MCF 10A (cell line): ENCODE measurements around the gene SLC24A1. TPM values are rescaled to one million over a fixed set of nuclear protein-coding genes. Genes with fewer than 3 reads are reported as not detected.
A peak's percentile ranks its signal among the peaks of the same experiment; 100 is the strongest.

Source experiments
- BruUV-seq: library from RNA; stranded (reverse); fragments of 400-500 nt; replicated peaks from 2 replicates; lab custom pipeline; 2021; lab: Mats Ljungman, UMichigan
- CTCF ChIA-PET: fragments of 300-600 bp; sonication (Branson Sonifier 250); formaldehyde crosslinking; extraction: SDS; loops from one replicate; lab custom pipeline; 2021; ENCODE audit warnings: antibody characterized with exemption, inconsistent platforms; lab: Yijun Ruan, JAX
- POLR2A ChIA-PET: fragments of 300-600, 350-650 bp; sonication (Branson Sonifier 250); formaldehyde crosslinking; extraction: SDS; loops from one replicate; lab custom pipeline; 2020; ENCODE audit warnings: antibody characterized with exemption, inconsistent platforms; lab: Yijun Ruan, JAX
- DNase-seq: peaks from one replicate; pipeline ENCODE4 v3.0.0-alpha.2; 2018; ENCODE audit not compliant: unreplicated experiment
- H3K27ac Mint-ChIP-seq: one replicate; pipeline ENCODE4 v1.8.0; 2022; ENCODE audit warnings: mild to moderate bottlenecking, low read depth, mixed read lengths; ENCODE audit not compliant: unreplicated experiment
- H3K27me3 Mint-ChIP-seq: one replicate; pipeline ENCODE4 v1.8.0; 2022; ENCODE audit warnings: mixed read lengths; ENCODE audit not compliant: insufficient read depth, unreplicated experiment
- H3K36me3 Mint-ChIP-seq: one replicate; pipeline ENCODE4 v1.8.0; 2022; ENCODE audit warnings: mild to moderate bottlenecking, moderate library complexity, mixed read lengths; ENCODE audit not compliant: insufficient read depth, unreplicated experiment
- H3K4me1 Mint-ChIP-seq: one replicate; pipeline ENCODE4 v1.8.0; 2022; ENCODE audit warnings: mixed read lengths; ENCODE audit not compliant: insufficient read depth, unreplicated experiment
- H3K4me3 Mint-ChIP-seq: one replicate; pipeline ENCODE4 v1.8.0; 2022; ENCODE audit warnings: mild to moderate bottlenecking, moderate library complexity, mixed read lengths; ENCODE audit not compliant: unreplicated experiment
- H3K9me3 Mint-ChIP-seq: one replicate; pipeline ENCODE4 v1.8.0; 2022; ENCODE audit warnings: mixed read lengths; ENCODE audit not compliant: unreplicated experiment
- CTCF ChIP-seq: fragments of 200-600 bp; IDR thresholded peaks from one replicate; pipeline ENCODE4 v1.8.0; 2022; ENCODE audit warnings: antibody characterized with exemption, mild to moderate bottlenecking; ENCODE audit not compliant: unreplicated experiment
- intact Hi-C: fragments of 100-400 bp; cut with micrococcal nuclease; formaldehyde crosslinking; loops from 2 replicates; pipeline ENCODE4 v1.14.1; 2022
- total RNA-seq: library from RNA; stranded (reverse); gene quantifications from 2 replicates; pipeline ENCODE4 v1.2.3, GENCODE V29; 2022

The SLC24A1 gene
- total RNA-seq, 1 experiment from 2014 or later, result 8.2 TPM

DNA sequence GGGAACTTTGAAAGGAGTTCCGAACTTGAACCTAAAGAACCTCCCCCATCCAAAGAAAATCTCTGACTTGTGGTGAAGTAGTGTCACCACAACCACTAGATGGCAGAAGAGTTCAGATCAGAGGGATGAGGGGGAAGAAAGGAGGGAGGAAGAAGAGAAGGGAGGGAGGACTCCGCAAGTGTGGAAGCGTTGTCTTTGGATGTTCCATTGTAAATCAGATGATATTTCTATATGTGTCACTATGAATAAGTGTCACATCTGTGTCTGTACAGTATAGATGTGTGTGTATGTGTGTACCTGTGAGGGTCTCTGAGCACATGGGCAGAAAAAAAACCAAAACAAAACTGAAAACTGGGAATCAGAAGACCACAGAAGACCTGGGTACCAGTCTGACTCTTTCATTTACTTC, 16.9 kb downstream of the SLC24A1 start:
- no TSS peak for BruUV-seq
- TF ChIP-seq CTCF, result peak; percentile 73
- H3K9me3 Mint-ChIP-seq, result no peaks in the 10 kb centered on the region
- peaks cover 17% of the 10 kb centered on the region for H3K4me1 Mint-ChIP-seq
- H3K36me3 Mint-ChIP-seq, result no peaks in the 10 kb centered on the region
- ChIA-PET POLR2A (interaction anchor here (0.7 to 1.0 kb wide), 4 partner anchors 194 to 780 kb away, joined by 3 to 4 read pairs (median 3); no protein-coding TSS in a partner anchor), CTCF (interaction anchor here (0.6 to 3.8 kb wide), 34 partner anchors 8 to 1971 kb away, joined by 3 to 24 read pairs (median 4); partner anchors contain the start of genes DIS3L and SLC24A1)
- no peak overlapping the region for H3K27ac Mint-ChIP-seq
- intact Hi-C loops, result loop anchor here (1.0 to 5.0 kb wide), 3 partner anchors 191 to 324 kb away; no protein-coding TSS in a partner anchor
- no peaks in the 10 kb centered on the region for H3K27me3 Mint-ChIP-seq
- DNase-seq, result peak; percentile 86
- H3K4me3 Mint-ChIP-seq, result no peak overlapping the region

GRCh38 chr15:65639509-65639908, 17.8 kb downstream of the SLC24A1 start:
- Mint-ChIP-seq H3K4me3 (no peak overlapping the region), H3K36me3 (no peaks in the 10 kb centered on the region), H3K27me3 (no peaks in the 10 kb centered on the region), H3K9me3 (no peaks in the 10 kb centered on the region), H3K27ac (no peak overlapping the region), H3K4me1 (peaks cover 9% of the 10 kb centered on the region)
- intact Hi-C loops, result loop anchor here (2.0 to 5.0 kb wide), 2 partner anchors 217 to 323 kb away; no protein-coding TSS in a partner anchor
- ChIA-PET POLR2A (no interaction called here), CTCF (interaction anchor here (0.5 to 3.8 kb wide), 20 partner anchors 10 to 654 kb away, joined by 3 to 24 read pairs (median 6); partner anchors contain the start of genes DIS3L, INTS14 and SLC24A1)
- no TSS peak for BruUV-seq
- TF ChIP-seq CTCF, result no peak
- DNase-seq, result no peak

- no peak for TF ChIP-seq CTCF
- intact Hi-C loops, result no loop called here
- DNase-seq, result no peak
- H3K4me1 Mint-ChIP-seq, result peaks cover 8% of the 10 kb centered on the region
- CTCF ChIA-PET, result interaction anchor here (0.6 to 1.4 kb wide), 7 partner anchors 10 to 211 kb away, joined by 3 to 5 read pairs (median 4); no protein-coding TSS in a partner anchor
- no TSS peak for BruUV-seq
- no peaks in the 10 kb centered on the region for H3K9me3 Mint-ChIP-seq
- no peak overlapping the region for H3K4me3 Mint-ChIP-seq
- no peaks in the 10 kb centered on the region for H3K27me3 Mint-ChIP-seq
- H3K36me3 Mint-ChIP-seq, result no peaks in the 10 kb centered on the region
- no peak overlapping the region for H3K27ac Mint-ChIP-seq
- POLR2A ChIA-PET, result interaction anchor here (0.6 kb wide), 1 partner anchor 67 kb away, joined by 3 read pairs; no protein-coding TSS in a partner anchor
Observed at GRCh38 chr15:65641768-65642475, 20.2 kb downstream of the SLC24A1 start.

DNA sequence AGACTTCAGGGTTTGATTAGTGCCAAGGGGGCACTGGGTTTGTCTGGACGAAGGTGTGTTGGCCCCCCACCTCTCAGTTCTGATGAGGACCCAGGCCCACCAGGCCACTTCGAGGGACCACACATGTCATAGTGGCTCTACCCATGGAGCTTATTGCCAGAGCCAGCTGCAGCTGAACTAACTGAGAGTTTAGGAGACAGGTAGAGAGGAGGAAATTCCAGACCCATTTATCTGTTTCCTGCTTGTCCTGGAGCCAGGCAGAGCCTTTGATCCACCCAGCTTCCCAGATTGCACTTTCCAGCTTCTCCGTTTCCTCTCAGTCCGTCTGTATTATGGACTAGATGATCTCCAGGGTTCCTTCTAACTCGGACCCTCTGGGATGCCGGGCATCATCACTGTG, 20.9 kb downstream of the SLC24A1 start:
- no peak for TF ChIP-seq CTCF
- ChIA-PET POLR2A (interaction anchor here (0.6 to 0.9 kb wide), 2 partner anchors 68 to 227 kb away, joined by 3 read pairs; partner anchors contain the start of gene RAB11A), CTCF (interaction anchor here (0.6 to 1.2 kb wide), 3 partner anchors 17 to 214 kb away, joined by 4 read pairs; no protein-coding TSS in a partner anchor)
- no peak overlapping the region for H3K27ac Mint-ChIP-seq
- intact Hi-C loops, result no loop called here
- H3K4me3 Mint-ChIP-seq, result no peak overlapping the region
- no peaks in the 10 kb centered on the region for H3K36me3 Mint-ChIP-seq
- no TSS peak for BruUV-seq
- H3K27me3 Mint-ChIP-seq, result no peaks in the 10 kb centered on the region
- no peak for DNase-seq
- no peaks in the 10 kb centered on the region for H3K9me3 Mint-ChIP-seq
- H3K4me1 Mint-ChIP-seq, result peaks cover 8% of the 10 kb centered on the region
